Keratinocyte (primary cell): ENCODE measurements around the gene CHRDL2.

Experiments
- CTCF ChIP-seq, 3 experiments: IDR thresholded peaks in 1 of 3; conservative IDR thresholded peaks in 1 of 3; optimal IDR thresholded peaks in 1 of 3; 2 replicates in 2 of 3; 3 replicates in 1 of 3; pipeline versions ENCODE3 to v1.5.1; 2011; ENCODE audit warnings: low read length in 3 of 3, mild to moderate bottlenecking in 3 of 3, moderate library complexity in 2 of 3, control low read depth in 1 of 3, inconsistent platforms in 1 of 3; ENCODE audit not compliant: insufficient read depth in 2 of 3; ENCODE audit errors: extremely low read depth in 1 of 3
- EZH2 ChIP-seq: IDR thresholded peaks from one replicate; pipeline ENCODE4 v1.6.1; 2012; ENCODE audit warnings: inconsistent platforms, mild to moderate bottlenecking, low read length, moderate library complexity

GRCh38 chr11:74663315-74663714, 67.9 kb downstream of the CHRDL2 start:
- TF ChIP-seq CTCF (optimal IDR thresholded peaks at IDR 0.05 in 1 of 3, IDR thresholded peaks at IDR 0.05 in 1 of 3, conservative IDR thresholded peaks at IDR 0.05 in 1 of 3; ENCODE audit: extremely low read depth in 1 of 3, insufficient read depth in 2 of 3, low read length in 3 of 3), result no peak
- TF ChIP-seq EZH2, result no peak
